ENCODE results near the gene RABEP2.

Gene RABEP2

DNA sequence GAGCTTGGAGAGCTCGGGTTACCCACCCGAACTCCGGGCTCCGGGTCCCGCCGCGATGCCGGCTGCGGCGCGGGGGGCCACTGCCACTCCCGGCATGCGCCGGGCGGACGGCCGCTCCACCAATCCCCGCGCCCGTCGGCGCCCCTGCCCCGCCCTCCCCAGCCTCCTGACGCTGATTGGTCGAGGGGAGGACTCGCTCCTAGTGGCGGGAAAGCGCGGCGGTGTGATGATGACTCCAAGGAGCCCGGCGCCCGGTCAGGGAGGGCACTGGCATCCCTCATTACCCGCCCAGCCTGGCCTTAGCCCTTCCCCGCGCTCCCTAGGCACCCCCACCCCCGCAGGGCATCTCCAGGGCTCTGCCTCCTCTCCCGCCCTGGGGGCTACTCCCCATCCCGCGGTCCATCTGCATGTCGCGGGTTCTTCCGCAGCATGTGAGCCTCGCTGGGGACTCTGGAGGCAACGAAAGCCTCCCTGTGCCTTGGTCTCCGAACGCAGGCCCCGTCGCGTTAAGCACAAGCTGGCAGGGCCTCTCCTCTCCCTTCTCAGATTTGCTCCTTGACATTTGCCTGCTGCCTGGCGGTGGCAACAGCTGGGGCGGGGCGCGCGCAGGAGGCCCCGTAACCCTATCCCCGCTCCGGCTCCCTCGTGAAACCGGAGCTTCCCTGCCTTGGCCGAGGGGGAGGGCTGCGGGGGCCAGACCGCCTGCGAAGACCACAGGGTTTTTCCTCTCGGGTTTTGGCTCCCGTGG is 45.0 kb downstream of the RABEP2 start:
- TF ChIP-seq, protein P1, sequence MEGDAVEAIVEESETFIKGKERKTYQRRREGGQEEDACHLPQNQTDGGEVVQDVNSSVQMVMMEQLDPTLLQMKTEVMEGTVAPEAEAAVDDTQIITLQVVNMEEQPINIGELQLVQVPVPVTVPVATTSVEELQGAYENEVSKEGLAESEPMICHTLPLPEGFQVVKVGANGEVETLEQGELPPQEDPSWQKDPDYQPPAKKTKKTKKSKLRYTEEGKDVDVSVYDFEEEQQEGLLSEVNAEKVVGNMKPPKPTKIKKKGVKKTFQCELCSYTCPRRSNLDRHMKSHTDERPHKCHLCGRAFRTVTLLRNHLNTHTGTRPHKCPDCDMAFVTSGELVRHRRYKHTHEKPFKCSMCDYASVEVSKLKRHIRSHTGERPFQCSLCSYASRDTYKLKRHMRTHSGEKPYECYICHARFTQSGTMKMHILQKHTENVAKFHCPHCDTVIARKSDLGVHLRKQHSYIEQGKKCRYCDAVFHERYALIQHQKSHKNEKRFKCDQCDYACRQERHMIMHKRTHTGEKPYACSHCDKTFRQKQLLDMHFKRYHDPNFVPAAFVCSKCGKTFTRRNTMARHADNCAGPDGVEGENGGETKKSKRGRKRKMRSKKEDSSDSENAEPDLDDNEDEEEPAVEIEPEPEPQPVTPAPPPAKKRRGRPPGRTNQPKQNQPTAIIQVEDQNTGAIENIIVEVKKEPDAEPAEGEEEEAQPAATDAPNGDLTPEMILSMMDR (IDR thresholded peaks at IDR 0.05; ENCODE audit: control insufficient read depth, extremely low read depth, insufficient read depth), result no peak
- DNase-seq (ENCODE audit: low read depth), result peak; percentile 31
- H3K4me3 ChIP-seq (ENCODE audit: low read depth, low read length), result peak overlapping the region; percentile 87

DNA sequence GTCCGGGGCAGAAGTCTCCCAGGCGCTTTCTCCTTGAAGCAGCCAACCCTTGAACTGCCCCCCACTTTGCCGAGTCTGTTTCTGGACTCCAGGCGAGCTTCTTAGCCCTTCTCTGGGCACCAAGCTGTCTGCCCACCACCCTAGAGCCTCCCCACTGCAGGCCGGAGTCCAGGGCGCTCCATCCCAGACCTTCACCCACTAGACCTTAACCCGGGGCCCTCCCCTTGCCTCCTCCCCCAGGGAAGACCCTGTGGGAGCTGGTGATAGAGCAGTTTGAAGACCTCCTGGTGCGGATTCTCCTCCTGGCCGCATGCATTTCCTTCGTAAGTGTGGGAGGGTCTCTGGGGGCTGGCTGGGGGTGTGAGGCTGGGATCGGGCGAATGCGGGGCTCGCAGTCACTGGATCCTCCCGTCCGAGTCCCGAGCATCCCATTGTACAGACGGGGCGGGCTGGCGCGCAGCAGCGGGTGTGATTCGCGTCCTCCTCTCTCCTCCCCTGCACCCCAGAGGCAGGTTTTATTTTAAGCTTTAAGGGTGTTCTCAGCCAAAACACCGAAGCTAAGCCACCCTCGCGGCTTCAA is 45.7 kb downstream of the RABEP2 start:
- no peak for DNase-seq (ENCODE audit: low read depth)
- TF ChIP-seq, protein P1 (IDR thresholded peaks at IDR 0.05; ENCODE audit: control insufficient read depth, extremely low read depth, insufficient read depth), result no peak
- H3K4me3 ChIP-seq (ENCODE audit: low read depth, low read length), result peak overlapping the region; percentile 87

DNA sequence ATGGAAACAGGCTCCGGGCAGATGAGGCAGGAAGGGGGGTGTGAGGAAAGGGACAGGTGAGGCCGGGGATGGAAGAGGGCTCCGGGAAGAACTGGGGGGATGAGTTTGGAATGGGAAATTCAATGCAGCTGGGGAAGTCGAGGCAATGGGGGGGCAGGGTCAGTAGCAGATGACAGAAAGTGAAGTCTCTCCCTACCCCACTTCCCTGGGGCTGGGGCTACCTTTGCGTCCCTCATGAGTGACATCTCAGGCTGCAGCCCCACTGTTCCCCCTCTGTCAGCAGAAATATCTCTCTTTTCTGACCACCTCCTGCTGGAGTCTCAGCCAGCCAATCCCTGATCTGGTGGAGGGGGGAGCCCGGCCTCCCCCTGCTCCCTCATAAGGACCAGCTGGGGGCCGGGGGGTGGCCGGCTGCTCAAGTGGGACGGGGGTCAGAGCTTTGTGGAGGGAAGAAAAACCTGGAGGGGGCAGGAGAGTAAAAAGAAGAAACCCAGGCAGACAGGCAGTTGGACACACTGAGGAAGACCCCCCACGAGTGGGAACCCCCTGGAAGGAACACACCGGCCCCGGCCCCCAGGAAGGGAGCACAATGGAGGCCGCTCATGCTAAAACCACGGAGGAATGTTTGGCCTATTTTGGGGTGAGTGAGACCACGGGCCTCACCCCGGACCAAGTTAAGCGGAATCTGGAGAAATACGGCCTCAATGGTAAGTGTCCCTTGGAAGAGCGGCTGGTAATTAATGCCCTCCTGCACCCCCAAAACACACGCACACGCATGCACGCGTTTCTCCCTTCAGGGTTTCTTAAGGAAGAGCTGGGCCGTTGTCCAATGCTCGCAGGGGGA is 46.7 kb downstream of the RABEP2 start, which contains the start of gene ATP2A1:
Gene ATP2A1, plus strand, starts transcription at position 406 of the 844 bp plus-strand sequence. Its CDS starts 184 bp downstream, at position 590.
- DNase-seq (ENCODE audit: low read depth), result no peak
- TF ChIP-seq, protein P1 (IDR thresholded peaks at IDR 0.05; ENCODE audit: control insufficient read depth, extremely low read depth, insufficient read depth), result no peak
- H3K4me3 ChIP-seq (ENCODE audit: low read depth, low read length), result peak within 1 kb of the TSS; percentile 87

DNA sequence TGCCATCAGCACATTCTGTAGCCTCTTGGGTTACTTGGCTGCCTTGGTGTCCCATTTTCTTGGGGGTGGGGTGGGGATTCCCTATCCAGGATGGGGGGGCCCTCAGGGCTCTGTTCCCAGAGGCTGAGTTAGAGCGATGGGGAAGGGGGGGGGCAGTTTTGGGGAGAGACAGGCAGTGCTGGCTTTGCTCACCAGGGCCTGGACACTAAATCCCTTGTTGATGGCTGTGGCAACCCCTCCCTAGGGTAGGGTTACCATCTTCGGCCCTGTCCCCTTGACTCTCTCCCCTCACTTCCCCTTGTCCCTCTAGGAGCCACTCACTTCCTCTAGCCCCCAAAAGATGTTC is 47.4 kb downstream of the RABEP2 start:
- TF ChIP-seq, protein P1 (IDR thresholded peaks at IDR 0.05; ENCODE audit: control insufficient read depth, extremely low read depth, insufficient read depth), result no peak
- H3K4me3 ChIP-seq (ENCODE audit: low read depth, low read length), result no peak overlapping the region
- DNase-seq (ENCODE audit: low read depth), result no peak

DNA sequence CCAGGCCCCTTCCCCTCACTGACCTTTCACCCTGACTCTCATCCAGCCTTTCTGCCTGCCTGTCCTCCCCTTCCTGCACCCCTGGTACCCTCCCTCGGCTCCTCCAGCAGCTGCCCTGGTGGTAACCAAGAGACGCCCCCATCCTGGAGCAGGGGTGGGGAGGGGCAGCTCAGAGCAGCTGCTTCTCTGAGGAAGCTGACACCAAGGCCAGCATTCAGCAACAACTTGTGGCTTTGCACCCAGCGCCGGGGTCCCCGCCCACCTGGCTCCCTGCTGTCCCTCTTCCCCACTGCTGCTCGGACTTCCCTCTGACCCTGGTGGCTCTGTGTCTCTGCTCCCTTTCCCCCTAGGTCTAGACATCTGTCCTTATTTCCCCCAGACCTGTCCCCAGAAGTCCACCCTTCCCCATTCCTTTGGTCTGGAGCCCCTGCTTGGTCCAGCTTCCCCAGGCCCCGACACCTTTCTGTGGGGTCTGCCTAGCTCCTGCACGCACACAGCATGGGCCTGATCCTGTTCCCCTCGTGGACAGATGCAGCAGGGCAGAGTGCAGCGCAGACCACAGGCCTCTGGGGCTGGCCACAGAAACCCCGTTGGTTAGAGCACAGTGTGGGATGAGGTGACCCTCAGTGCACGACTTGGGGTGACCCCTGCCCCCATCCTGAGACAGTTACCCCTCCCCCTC is 47.9 kb downstream of the RABEP2 start:
- TF ChIP-seq, protein P1 (IDR thresholded peaks at IDR 0.05; ENCODE audit: control insufficient read depth, extremely low read depth, insufficient read depth), result no peak
- H3K4me3 ChIP-seq (ENCODE audit: low read depth, low read length), result no peak overlapping the region
- DNase-seq (ENCODE audit: low read depth), result no peak

DNA sequence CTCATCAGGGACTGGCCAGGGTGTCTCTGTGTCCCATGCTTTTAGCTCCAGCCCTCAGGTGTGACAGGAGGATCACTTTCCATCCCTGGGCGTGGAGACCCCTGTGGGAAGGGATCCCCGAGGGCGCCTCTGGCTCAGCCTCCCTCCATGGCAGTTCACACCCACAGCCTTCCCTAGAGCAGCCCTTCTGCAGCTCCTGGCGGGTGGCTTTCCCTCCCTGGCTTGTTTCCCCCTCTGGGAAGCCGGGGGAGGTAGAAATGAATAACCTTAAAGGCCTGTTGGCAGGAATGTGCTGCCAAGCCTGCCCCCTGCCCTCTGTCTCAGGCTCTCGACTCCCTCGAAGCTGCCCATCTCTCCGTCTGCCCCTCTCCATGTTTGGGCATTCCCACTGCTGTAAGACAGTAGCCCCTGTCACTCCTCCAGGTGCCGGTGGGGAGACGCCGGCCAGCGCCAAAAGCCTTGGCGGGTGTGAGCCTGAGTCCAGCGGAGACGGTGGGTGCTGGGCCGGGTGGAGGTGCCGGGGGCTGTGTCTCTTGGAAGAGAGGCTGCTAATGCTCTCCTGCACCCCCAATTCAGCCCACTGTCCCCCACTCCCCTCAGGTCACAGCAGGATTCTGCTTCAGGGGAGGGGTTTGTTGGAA is 48.9 kb downstream of the RABEP2 start:
- H3K4me3 ChIP-seq (ENCODE audit: low read depth, low read length), result no peak overlapping the region
- no peak for DNase-seq (ENCODE audit: low read depth)
- TF ChIP-seq, protein P1 (IDR thresholded peaks at IDR 0.05; ENCODE audit: control insufficient read depth, extremely low read depth, insufficient read depth), result no peak

Measured in LNCaP clone FGC (cell line).